Measurements from ENCODE around the gene STARD10. TPM values are rescaled to one million over a fixed set of nuclear protein-coding genes. Genes with fewer than 3 reads are reported as not detected.
A peak's percentile ranks its signal among the peaks of the same experiment; 100 is the strongest.

STARD10 gene
- total RNA-seq, 2 donors from 2014 or later, result 122 to 209 TPM

DNA sequence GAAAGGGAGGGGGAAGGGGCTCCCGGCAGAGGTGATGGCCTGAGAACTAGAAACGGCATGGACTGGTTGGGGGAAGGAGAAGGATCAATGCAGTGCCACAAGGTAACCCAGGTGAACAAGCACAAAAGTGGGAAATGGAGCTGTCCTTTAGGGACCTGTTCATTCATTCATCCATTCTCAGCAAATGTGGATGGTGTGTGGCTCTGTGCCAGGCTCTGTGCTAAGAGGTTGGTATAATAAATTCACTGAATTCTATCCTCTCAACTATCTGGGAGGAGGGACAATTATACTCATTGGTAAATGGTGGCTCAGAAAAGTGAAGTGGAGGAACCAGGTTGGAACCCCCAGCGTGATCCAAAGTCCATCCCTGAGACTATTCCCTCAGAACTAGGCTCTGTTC, 23.0 kb downstream of the STARD10 start:
- peak in 1 of 4 donors; percentile 36 for DNase-seq
- Histone ChIP-seq H3K4me1 (peaks cover 88% of the 10 kb centered on the region), H3K9me3 (no peaks in the 10 kb centered on the region), H3K27ac (no peak overlapping the region), H3K36me3 (replicated peaks in 1 of 2; ENCODE audit: insufficient read depth in 1 of 2, low read depth in 2 of 2) (no peaks in the 10 kb centered on the region), H3K4me3 (no peak overlapping the region), H3K27me3 (no peaks in the 10 kb centered on the region)
- WGBS, 2 donors, result 84% methylated on average over 3 of the region's 3 CpGs
- TF ChIP-seq POLR2A (IDR thresholded peaks at IDR 0.05), result no peak
- TF ChIP-seq, protein P1, sequence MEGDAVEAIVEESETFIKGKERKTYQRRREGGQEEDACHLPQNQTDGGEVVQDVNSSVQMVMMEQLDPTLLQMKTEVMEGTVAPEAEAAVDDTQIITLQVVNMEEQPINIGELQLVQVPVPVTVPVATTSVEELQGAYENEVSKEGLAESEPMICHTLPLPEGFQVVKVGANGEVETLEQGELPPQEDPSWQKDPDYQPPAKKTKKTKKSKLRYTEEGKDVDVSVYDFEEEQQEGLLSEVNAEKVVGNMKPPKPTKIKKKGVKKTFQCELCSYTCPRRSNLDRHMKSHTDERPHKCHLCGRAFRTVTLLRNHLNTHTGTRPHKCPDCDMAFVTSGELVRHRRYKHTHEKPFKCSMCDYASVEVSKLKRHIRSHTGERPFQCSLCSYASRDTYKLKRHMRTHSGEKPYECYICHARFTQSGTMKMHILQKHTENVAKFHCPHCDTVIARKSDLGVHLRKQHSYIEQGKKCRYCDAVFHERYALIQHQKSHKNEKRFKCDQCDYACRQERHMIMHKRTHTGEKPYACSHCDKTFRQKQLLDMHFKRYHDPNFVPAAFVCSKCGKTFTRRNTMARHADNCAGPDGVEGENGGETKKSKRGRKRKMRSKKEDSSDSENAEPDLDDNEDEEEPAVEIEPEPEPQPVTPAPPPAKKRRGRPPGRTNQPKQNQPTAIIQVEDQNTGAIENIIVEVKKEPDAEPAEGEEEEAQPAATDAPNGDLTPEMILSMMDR (IDR thresholded peaks at IDR 0.05), result no peak
- no peak for ATAC-seq
- intact Hi-C loops (cut with DNase I), result no loop called here

DNA sequence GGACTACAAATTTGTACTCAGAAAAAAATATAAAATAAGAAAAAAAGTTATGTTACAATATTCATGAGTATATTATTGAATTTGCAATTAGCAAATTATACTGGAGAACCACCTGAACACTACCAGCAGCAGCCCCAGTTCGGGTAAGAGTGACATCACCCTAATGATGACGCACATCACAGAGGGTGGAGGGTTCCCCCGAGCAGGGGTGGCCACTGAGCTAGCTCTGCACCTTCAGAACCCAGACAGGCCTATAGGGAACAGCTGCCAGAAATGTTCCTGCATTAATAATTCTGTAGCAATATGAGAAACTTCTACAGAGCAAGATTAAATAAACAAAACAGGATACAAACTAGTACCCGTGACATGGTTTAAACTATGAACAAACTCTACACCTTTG, 24.2 kb downstream of the STARD10 start:
- ATAC-seq (no peak), DNase-seq (no peak)
- intact Hi-C loops (cut with DNase I), result no loop called here
- no peak overlapping the region for H3K27ac ChIP-seq
- no peaks in the 10 kb centered on the region for H3K27me3 ChIP-seq
- WGBS, 2 donors, result 56 to 61% methylated on average over 4 of the region's 4 CpGs
- H3K36me3 ChIP-seq (replicated peaks in 1 of 2; ENCODE audit: insufficient read depth in 1 of 2, low read depth in 2 of 2), result no peaks in the 10 kb centered on the region
- H3K4me3 ChIP-seq, result no peak overlapping the region
- peaks cover 76% of the 10 kb centered on the region for H3K4me1 ChIP-seq
- TF ChIP-seq, protein P1 (IDR thresholded peaks at IDR 0.05), result no peak
- no peak for TF ChIP-seq POLR2A (IDR thresholded peaks at IDR 0.05)
- H3K9me3 ChIP-seq, result no peaks in the 10 kb centered on the region

DNA sequence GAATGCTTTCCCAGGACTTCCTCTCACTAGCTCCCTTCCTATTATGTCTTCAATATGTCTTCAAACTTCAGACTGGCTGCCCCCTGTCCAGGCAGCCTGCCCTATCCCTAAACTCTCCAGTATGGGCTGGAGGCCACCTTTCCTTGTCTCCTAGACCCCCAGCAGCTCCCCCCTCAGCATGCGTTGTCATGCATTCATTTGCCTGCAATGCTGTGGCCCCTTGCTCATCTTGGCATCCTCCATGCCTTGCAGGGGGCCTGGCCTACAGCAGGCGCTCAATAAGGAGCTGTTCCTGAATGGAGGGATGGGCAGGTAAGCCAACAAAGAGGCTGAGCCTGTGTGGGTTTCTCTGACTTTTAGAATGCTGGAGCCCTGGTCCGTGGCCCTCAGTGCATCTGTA, 25.3 kb downstream of the STARD10 start:
- DNase-seq, result no peak
- ATAC-seq, result no peak
- H3K27me3 ChIP-seq, result no peaks in the 10 kb centered on the region
- peaks cover 65% of the 10 kb centered on the region for H3K4me1 ChIP-seq
- H3K36me3 ChIP-seq (replicated peaks in 1 of 2; ENCODE audit: insufficient read depth in 1 of 2, low read depth in 2 of 2), result no peaks in the 10 kb centered on the region
- intact Hi-C loops (cut with DNase I), result no loop called here
- peak overlapping the region in 1 of 4 donors; percentile 7 for H3K27ac ChIP-seq
- WGBS, 2 donors, result 83 to 84% methylated on average over 3 of the region's 3 CpGs
- TF ChIP-seq, protein P1 (IDR thresholded peaks at IDR 0.05), result no peak
- TF ChIP-seq POLR2A (IDR thresholded peaks at IDR 0.05), result no peak
- no peak overlapping the region for H3K4me3 ChIP-seq
- no peaks in the 10 kb centered on the region for H3K9me3 ChIP-seq

DNA sequence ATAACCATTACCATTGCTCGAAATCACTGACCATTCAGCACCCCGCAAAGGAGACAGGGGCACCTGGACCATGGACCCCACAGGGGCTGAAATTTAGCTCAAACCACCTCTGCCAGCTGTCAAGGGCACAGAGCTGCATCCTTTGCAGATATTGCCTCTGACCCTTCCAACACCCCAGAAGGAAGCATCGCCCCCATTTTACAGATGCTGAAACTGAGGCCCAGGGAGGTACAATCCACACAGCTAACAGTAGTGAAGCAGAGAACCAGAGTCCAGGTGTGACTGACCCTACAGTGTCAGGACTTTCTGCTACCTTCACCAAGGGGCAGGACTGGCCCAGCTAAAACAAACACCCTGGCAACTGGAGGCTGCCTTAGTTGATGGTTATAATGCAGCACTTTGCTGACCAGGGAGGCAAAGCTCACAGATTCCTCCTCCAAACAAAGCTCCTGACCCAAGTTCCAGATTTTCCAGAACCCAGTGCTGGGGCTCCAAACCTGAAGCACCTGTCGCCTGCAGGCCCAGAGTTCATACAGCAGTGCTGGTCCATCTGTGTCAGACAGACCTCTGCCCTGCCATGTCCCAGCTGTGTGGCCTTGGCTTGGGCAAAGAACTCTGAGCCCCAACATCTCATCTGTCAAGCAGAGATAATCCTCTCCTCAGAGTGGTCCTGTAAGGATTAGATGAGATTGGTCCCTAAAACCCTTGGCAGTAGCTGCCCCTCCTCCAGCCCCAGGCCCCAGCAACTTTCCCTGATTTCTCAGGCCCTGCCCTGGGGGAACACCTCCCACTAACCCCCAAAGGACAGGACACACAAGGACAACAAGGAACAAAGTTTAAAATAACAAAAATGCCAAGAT, 26.4 kb downstream of the STARD10 start:
- Histone ChIP-seq H3K9me3 (no peaks in the 10 kb centered on the region), H3K27ac (no peak overlapping the region), H3K36me3 (replicated peaks in 1 of 2; ENCODE audit: insufficient read depth in 1 of 2, low read depth in 2 of 2) (no peaks in the 10 kb centered on the region), H3K4me1 (peaks cover 65% of the 10 kb centered on the region), H3K4me3 (no peak overlapping the region), H3K27me3 (no peaks in the 10 kb centered on the region)
- DNase-seq (no peak), ATAC-seq (no peak)
- WGBS, 2 donors, result 84 to 86% methylated on average over 3 to 4 of the region's 4 CpGs
- TF ChIP-seq POLR2A (IDR thresholded peaks at IDR 0.05), result no peak
- TF ChIP-seq, protein P1 (IDR thresholded peaks at IDR 0.05), result no peak
- intact Hi-C loops (cut with DNase I), result no loop called here
